Measurements from ENCODE around the gene KBTBD6. TPM values are rescaled to one million over a fixed set of nuclear protein-coding genes. Genes with fewer than 3 reads are reported as not detected.
"Not testable (repeated sequence)": the region's sequence is repeated elsewhere in the genome, so short reads cannot be mapped to it uniquely, and the experiment has no call there.

KBTBD6 gene
- total RNA-seq, 1 experiment from 2014 or later, result 4.5 TPM

DNA sequence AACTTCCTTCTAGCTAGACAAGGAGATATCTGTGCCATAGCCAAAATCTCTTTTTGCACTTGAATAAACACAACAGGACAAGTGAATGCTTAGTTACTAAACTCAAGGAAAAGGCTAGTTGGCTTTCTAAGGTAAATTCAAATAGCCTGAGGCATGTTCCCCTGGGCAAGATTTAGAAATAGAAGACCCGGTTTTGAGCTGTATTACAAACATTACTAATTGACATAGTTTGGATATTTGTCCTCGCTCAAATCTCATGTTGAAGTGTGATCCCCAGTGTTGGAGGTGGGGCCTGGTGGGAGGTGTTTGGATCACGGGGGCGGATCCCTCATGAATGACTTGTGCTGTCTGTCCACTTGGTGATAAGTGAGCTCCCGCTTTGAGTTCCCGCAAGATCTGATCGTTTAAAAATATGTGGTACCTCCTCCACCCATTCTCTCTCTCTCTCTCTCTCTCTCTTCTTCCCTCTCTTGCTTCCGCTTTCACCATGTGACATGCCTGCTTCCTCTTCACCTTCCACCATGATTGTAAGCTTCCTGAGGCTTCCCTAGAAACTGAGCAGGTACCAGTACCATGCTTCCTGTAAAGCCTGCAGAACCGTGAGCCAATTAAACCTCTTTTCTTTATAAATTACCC, 3.9 kb upstream of the KBTBD6 start:
- DNase-seq (ENCODE audit: low read depth), result no peak

DNA sequence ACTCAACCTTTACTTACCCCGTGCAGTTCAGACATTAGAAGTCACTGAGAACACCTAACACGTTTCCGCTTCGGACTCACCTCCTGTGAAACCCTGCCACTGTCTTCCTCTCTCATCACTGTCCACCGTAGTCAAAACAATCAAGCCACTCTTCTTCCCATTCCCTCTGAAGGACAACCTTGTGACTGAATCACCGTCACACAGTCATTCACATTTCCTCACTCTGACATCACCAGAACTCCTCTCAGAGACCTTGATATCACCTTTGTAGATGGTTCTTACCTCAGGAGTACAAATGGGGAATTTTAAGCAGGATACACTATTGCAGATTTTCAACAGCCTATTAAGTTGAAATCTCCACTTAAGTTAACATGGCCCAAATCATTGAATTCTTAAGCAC, 1.3 kb upstream of the KBTBD6 start:
- no peak for DNase-seq (ENCODE audit: low read depth)

DNA sequence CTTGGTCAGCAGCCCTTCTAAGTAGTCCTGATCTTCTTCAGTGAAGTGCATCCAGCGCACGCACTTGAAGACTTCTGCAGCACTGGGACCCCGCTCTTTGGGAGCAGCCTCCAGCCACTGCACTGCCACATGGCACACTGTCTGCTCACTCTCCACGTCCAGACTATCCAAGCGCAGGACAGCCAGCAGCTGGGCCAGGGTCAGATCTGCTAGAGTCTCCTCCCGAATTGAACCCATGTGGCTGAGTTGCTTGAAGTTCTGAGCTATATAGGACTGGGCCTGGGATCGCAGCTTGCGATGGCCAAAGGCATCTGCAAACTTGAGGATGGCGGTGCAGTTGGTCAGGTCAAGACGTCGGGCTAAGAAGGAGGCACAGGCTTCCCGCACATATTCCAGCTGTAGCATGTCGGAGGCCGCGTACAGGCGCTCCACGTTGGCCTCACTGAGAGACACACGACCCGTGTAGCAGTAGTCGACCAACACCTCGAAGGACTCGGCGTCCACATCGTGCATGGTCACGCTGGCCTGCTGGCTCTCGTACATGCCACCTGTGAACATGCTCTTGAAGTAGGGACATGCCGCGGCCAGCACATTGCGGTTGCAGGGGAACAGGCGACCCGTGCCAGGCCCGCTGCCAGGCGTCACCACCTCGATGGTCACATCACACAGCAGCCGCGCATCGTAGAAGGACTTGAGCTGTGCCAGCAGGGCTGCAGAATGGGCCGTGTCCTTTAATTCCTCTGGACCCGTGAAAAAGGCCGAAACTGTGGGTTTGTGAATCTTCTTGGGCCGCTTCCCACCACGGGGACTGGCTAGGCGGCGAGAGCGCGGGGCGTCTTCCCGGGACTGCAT, 716 bp downstream of the KBTBD6 start:
- DNase-seq (ENCODE audit: low read depth), result not testable (repeated sequence)

DNA sequence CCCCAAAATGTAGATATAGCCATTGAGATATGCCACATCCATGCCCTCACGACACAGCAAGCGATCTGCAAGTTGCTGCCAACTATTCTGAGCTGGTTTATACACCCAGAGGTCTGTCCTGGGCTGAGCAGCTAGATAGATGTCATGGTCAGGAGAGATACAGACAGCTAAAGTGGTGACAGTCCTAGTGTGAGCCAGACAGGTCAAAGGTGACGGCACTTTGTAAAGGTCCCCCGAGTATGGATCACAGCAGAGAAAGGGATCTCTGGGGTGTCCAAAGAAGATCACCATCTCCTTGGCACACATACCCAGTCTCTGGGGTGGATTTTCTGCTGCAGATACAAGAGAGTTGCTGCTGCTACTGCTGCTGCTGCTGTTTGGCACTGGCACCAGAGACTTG, 1.4 kb downstream of the KBTBD6 start:
- DNase-seq (ENCODE audit: low read depth), result not testable (repeated sequence)

DNA sequence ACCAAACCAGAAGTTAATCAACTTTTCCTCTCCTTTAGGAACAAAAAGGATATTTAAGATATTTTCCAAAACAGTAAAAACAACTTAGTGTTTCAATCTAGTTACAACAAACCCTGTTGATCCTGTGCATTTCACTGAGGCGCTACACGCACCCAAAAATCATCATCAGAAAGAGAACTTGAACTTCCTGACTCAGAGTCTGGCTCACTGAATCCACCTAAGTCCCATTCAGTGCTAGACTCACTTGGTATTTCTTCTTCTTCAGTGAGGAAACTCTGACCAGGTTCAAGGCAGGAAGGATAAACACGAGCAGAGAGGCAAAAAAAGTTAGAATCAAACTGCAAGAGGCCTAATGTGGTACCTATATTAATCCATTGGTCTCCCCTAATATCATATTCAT, 2.2 kb downstream of the KBTBD6 start:
- DNase-seq (ENCODE audit: low read depth), result no peak

DNA sequence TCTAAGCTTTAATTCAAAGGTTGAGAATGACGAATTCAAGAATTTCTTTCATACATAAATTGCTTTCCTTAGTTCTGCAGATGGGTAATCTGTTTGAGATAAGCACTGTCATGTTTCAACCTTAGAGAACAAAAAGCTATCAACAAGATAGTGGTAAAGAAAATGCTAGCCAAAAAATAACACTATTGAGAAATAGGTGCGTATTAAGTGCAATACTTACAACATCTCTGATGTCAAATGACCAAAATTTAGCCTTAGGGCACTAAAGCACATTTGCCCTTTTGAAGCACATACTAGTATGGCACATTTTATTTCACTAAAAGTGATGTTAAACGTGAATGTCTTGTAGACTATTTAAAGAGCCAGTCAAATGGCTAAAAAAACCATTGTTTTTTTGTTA, 4.9 kb downstream of the KBTBD6 start:
- no peak for DNase-seq (ENCODE audit: low read depth)

DNA sequence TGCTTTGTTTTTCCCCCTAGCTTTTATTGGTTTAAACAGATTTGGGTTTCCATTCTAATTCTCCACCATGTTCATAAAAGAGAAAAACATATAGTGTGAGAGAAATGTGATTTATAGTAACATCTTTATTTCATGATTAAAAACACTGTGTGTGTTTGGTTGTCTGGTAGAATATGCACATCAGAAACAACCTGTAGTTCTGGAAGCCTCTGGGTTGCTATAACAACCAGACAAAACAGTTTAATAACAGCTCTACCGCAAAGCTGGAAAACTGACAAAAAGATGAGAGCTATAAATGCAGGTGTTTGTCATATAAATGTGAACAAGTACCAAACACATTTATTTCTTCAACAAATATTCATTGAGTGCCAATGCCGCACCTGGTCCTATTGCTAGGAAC, 9.8 kb downstream of the KBTBD6 start:
- no peak for DNase-seq (ENCODE audit: low read depth)

DNA sequence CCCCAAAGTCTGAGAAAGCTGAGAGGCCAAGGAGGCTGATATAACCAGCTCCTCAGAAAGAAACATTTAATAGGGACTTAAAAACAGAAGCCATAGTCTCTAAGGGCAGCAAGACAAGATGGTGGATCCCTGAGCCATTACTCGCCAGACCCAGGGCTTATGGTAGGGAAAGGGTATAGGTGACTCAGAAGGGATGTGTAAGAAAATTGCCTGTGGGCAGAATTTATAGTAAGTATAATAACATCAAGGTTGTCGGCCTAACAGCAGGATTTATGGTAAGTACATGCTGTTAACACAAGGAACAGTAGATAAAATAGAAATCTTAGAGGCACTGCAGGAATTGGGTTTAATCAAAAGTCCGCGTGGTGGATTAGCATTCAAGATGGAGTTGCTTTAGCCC, 14.7 kb downstream of the KBTBD6 start:
- DNase-seq (ENCODE audit: low read depth), result peak; percentile 13

DNA sequence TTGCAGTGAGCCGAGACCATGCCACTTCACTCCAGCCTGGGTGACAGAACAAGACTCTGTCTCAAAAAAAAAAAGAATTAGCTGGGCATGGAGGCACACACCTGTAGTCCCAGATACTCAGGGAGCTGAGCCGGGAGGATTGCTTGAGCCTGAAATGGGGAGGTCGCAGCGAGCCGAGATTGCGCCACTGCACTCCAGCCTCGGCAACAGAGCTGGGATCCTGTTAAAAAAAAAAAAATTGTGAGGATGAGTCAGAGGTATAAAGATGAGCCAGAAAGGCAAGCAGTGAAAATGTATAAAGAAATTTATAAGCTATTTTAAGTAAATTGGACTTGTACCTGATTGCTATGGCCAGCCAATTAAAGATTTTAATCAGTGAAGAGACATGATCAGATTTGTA, 21.1 kb downstream of the KBTBD6 start:
- DNase-seq (ENCODE audit: low read depth), result peak; percentile 21

DNA sequence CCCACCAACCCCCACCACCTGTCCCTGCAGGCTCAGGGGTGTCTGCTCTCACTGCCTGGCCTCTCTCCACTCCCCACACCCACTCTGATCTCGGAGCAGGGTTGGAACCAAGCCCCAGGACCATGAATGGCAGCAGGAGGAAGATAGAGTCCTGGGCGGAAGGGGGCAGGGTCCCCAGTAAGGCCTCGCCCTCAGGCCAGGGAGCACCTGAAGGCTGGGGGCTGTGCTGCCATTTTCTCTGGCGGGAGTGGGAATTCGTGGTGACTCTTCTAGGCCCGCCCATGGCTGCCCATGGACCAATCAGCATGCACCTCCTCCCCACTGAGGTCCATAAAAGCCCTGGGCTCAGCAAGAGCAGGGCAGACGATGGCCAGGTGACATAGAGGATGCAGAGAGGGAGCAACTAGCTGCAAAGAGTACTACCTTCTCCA, 25.0 kb downstream of the KBTBD6 start:
- no peak for DNase-seq (ENCODE audit: low read depth)

DNA sequence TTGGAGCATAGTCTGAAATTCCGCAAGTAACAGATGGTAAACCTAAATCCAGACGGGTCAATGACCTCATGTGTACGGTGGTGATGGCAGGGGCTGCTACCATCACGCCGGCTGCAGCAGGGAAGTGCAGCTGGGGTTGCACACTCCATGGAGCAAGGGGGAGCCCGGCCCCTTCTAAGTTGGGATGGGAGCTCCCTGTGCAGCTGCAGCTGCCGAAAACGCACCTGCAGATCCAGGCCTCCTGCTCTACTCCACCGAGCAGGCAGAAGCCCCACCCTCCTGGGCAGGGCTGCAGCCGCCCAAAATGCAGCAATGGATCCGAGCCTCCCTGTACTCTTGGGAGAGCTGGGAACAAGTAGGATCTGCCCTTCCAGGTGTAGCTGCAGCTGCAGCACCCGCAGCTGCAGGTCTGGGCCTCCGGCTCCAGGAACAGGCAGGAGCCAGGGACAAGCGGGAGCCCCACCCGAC, 25.5 kb downstream of the KBTBD6 start:
- no peak for DNase-seq (ENCODE audit: low read depth)

DNA sequence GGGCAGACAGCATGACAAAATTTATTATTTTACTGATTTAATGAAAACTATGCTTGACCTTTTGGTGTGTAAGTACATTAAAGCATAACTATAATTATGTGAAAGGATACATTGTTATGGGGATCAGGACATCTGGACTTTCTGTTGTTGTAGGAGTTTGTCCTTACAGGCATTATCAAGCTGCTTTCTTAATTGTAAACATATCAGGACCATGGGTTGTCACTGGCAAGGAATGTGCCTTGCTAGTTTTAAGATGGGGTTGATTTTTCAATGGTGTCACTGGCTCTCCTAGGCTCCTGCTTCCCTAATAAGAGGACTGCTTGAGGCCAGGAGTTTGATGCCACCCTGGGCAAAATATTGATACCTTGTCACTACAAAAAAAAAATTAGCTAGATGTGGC, 32.6 kb downstream of the KBTBD6 start:
- DNase-seq (ENCODE audit: low read depth), result no peak

DNA sequence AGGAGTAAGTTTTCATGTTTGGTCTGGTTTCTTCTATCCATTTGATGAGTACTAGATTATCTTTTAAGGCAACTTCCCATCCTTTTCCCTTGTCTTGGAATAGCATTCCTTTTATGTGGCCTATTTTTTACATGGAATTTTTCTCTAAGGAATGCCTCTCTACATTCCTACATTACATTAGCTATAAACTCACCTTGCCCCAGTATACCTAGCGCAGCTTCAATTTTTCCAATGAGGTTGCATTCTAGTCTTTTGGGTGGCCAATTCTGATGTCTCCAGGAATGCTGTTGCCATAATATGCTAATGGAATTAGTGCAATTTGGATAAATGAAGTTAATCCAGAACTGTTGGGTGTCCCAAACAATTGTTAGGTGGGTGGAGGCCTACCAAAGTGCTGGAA, 33.8 kb downstream of the KBTBD6 start:
- DNase-seq (ENCODE audit: low read depth), result no peak

DNA sequence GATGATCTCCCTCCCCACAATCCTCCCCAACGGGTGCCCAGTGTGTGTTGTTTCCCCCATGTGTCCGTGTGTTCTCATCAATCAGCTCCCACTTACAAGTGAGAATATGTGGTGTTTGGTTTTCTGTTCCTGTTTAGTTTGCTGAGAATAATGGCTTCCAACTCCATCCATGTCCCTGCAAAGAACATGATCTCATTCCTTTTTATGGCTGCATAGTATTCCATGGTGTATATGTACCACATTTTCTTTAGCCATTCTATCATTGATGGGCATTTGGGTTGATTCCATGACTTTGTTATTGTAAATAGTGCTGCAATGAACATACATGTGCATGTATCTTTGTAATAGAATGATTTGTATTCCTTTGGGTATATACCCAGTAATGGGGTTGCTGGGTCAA, 36.9 kb downstream of the KBTBD6 start:
- DNase-seq (ENCODE audit: low read depth), result not testable (repeated sequence)

DNA sequence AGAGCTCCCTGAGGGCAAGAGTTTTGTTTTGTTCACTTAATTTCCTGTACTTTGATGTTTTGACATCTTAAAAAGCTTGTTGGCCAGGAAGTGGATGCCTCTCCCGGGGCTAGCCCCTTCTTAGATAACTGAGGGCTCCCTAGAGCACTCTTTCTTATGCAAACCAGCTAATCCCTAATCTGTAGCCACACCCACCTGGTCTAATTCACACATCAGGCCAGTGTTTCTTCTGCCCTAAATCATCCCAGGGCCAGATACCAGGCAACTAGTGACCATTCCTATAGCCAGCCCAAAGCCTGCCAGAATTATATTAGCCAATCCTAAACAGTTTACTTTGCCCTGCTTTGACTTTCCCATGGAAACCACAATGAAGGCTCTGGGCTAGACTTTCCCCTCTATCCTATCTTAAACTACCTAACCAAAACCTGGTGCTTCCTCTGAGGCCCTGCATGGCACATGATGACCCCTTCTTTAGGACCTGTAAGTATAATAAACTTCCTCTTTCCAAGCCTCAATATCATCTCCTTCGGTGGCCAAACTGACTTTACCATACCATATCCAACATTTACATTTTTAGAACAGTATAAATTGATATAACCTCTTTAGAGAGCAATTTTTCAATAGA, 46.5 kb downstream of the KBTBD6 start:
- no peak for DNase-seq (ENCODE audit: low read depth)

DNA sequence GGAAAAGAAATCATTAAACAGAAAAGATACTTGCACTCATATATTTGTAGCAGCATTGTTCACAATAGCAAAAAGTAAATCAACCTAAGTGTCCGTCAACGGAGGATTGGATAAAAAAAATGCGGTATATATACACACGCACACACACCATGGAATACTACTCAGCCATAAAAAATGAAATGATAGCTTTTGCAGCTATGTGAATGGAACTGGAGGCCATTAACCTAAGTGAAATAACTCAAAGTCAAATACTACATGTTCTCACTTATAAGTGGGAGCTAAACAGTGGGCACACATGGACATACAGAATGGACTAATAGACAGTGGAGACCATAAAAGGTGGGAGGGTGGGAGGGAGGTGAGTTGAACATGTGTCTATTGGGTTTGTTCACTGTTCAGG, 52.9 kb downstream of the KBTBD6 start:
- DNase-seq (ENCODE audit: low read depth), result no peak

Other genes starting within 250 kb of the KBTBD6 start
- 8.7 and 11.3 TPM in 2 replicates for gene ELF1, start 113.5 kb downstream of the KBTBD6 start, total RNA-seq (2014; rRNA removed; shearing (Covaris generic))
- gene WBP4, start 71.3 kb downstream of the KBTBD6 start, total RNA-seq (2014; rRNA removed; shearing (Covaris generic)), result 10.0 and 10.5 TPM in 2 replicates
- 1.8 and 1.9 TPM in 2 replicates for gene KBTBD7, start 61.8 kb upstream of the KBTBD6 start, total RNA-seq (2014; rRNA removed; shearing (Covaris generic))
- 8.6 and 10.7 TPM in 2 replicates for gene MTRF1, start 130.8 kb upstream of the KBTBD6 start, total RNA-seq (2014; rRNA removed; shearing (Covaris generic))
- 14.0 and 21.3 TPM in 2 replicates for gene NAA16, start 178.5 kb upstream of the KBTBD6 start, total RNA-seq (2014; rRNA removed; shearing (Covaris generic))

Data from Daoy (cell line).